Activated CD4-positive, alpha-beta T cell treated with anti-CD3 and anti-CD28 coated beads, Interleukin-2, Interleukin-6, amounts not matched to agents 100 ng/mL and 50 ng/mL, durations not matched to agents 16 hours and 8 hours (primary cell): ENCODE data around the gene DIPK1C.

Experiments
- DNase-seq: peaks from one replicate; pipeline ENCODE4 v3.0.0-alpha.2; 2020

DIPK1C gene

GRCh38 chr18:74480149-74480651 lies 23.1 kb upstream of the DIPK1C start:
- no peak for DNase-seq

GRCh38 chr18:74479486-74480148 lies 22.5 kb upstream of the DIPK1C start:
- no peak for DNase-seq

- no peak for DNase-seq
These were observed 21.8 kb upstream of the DIPK1C start for GRCh38 chr18:74478880-74479279.

DNA sequence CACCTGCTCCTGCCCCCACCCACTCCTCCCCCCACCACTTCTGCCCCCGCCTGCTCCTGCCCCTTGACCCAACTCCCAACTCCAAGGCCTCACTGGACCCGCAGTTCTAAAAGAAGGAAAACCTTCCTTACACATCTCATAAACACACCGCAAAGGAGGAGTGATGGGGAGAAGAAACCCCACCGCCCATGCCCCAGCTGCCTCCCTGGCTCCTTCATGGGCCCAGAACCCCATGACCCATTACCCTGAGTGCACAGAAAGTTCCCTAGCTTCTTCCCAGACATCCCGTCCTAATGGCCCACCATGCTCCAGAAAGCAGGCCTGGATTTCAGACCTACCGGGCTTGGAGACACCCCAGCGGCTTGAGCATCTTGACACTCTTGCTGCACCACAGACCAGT lies 21.2 kb upstream of the DIPK1C start:
- no peak for DNase-seq

DNA sequence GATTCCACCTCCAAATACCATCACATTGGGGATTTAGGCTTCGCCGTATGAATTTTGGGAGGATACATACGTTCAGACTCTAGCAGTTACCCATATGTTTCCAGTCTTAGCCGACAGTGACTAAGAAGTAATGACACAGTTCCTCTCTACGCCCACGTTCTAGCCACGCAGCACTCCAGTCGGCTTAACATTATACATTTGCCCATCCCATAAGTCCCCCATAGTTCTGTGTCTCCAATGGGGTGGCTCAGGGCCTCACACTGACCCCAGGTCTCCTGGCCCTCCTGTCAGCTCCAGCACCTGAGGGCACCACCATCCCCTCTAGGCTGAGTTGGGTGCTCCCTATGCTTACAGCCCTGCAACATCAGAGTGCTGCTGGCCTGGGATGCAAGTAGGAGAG lies 20.7 kb upstream of the DIPK1C start:
- DNase-seq = no peak

- no peak for DNase-seq
These were observed 19.0 kb upstream of the DIPK1C start for GRCh38 chr18:74476140-74476539.

DNA sequence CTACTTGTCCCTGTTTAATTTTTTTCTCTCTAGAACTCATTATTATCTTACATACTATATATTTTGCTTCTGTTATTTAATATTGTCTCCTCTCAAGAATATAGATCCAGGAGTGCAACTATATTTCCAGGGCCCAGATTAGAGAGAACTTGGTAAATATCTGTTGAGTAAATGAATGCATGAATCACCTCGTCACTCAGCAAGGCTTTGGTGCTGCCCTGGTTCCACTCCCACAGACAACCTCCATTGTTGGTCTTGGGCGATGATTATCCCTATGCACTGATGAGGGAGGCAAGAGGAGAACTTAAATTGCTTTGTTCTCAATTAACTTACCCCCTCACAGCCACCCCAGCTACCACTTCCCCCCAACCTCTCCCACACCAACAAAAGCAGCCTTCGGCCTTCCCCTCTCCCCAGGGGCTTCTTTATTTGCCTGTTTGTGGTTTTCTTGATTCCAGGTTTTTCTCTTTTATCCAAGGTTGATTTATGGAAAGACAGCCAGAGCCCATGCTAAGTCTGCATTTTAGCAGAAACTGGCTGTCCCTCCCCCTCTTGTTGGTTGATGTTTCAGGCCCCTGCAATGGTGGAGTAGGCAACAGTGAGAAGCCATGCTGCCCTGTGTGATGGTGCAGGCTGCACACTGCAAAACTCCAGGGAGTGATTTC lies 17.0 kb upstream of the DIPK1C start:
- no peak for DNase-seq

DNA sequence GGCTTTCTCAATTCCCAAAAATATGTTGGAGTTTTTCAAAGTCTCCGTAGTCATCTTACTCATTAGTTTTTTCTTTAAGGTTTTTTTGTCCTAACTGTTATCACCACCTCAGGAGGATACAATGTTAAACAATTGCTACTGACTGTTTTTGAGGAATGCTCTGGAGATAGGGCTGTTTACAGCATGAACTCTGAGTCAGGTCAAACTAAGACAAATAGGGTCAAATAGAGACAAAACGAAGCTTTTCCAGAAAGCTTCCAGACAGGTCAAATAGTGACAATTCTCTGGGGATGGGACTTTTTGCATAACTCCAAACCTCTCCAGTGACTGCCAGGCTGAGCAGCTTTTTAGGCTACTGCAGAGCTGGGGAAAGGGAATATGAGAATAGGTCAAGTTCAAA lies 15.2 kb upstream of the DIPK1C start:
- DNase-seq = no peak

DNA sequence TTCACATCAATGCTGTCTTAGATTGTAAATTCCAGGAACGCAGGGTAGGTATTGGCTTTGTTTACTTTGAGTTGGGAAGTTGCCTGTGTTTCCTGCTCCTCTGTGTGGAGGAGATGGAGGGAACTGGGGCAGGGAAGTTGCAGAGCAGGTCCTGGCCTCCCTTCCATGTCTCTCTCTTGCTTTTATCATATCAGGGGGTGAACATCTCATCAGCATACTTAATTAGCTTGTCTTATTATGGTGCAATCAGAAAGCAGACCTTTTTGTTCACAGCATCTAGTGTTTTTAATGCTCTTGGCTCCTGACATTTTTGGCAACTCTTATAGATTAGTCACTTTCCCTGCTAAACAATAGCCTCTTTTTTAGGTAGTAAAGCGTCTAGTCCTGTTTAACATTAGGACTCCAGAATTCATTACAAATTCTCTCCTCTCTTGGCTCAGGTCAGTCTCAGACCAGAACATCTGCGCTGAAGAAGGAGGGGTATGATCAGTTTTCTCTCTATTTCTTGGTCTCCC lies 11.5 kb upstream of the DIPK1C start:
- DNase-seq = no peak

GRCh38 chr18:74465775-74466174 lies 8.7 kb upstream of the DIPK1C start:
- no peak for DNase-seq

- DNase-seq = no peak
These were observed 6.9 kb upstream of the DIPK1C start for GRCh38 chr18:74463983-74464382.

- no peak for DNase-seq
These were observed 6.1 kb upstream of the DIPK1C start for GRCh38 chr18:74463254-74463653.

- no peak for DNase-seq
These were observed 3.7 kb upstream of the DIPK1C start for GRCh38 chr18:74460825-74461224.

DNA sequence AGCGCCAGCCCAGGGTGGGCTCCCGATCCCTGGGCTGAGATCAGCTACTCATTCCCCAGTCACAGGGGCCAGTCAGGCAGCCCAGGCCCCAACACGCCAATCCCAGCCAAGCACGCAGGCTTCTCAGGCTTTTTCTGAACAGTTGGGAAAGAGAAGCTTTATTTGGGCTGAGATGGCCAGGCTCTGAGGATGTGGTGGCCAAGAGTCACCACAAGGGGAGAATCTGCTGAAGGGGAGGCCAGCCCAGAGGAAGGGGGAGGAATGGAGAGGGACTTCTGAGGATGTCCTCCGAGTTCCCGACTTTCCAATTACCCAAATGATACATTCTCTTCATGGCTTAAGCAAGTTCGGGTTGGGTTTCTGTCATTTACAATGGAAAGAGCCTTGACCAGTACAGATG lies 2.8 kb upstream of the DIPK1C start:
- DNase-seq = no peak

GRCh38 chr18:74457725-74458421 lies 765 bp upstream of the DIPK1C start:
- no peak for DNase-seq

GRCh38 chr18:74456349-74457042 lies 612 bp downstream of the DIPK1C start:
- no peak for DNase-seq

GRCh38 chr18:74456017-74456348 lies 1.1 kb downstream of the DIPK1C start:
- no peak for DNase-seq

DNA sequence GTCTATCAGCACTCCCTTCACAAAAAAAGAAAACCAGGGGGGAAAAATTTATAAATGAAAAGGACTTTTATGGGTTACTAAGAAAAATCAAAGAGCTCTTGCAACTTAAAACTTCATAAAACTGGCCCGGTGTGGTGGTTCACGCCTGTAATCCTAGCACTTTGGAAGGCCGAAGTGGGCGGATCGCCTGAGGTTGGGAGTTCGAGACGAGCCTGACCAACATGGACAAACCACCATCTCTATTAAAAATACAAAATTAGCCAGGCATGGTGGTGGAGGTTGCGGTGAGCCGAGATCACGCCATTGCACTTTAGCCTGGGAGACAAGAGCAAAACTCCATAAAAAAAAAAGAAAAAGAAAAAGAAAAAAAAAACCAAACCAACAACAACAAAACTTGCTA lies 1.7 kb downstream of the DIPK1C start:
- no peak for DNase-seq

DNA sequence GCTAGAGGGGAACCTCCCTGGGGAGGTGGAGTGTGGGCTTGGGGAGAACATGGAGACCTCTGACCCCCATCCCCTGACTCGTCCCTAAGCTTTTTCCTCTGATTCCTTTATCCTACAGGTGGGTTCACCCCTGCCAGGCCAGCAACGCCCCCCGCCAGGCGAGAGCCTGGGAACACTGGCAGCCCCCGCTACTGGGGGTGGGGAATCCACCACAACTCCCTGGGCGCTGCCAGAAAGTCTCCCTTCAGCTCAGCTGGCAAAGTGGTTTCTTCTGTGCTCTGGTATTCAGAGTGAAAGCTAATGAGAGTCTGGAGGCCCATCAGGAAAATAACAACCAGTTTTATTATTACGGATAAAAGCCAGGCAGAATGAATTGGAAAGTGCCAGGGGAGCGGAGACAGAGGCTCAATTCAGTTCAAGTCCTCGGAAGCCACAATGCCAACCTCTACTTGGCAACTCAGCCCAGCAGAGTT lies 2.8 kb downstream of the DIPK1C start:
- DNase-seq = no peak

- no peak for DNase-seq
These were observed 3.4 kb downstream of the DIPK1C start for GRCh38 chr18:74453642-74454198.

DNA sequence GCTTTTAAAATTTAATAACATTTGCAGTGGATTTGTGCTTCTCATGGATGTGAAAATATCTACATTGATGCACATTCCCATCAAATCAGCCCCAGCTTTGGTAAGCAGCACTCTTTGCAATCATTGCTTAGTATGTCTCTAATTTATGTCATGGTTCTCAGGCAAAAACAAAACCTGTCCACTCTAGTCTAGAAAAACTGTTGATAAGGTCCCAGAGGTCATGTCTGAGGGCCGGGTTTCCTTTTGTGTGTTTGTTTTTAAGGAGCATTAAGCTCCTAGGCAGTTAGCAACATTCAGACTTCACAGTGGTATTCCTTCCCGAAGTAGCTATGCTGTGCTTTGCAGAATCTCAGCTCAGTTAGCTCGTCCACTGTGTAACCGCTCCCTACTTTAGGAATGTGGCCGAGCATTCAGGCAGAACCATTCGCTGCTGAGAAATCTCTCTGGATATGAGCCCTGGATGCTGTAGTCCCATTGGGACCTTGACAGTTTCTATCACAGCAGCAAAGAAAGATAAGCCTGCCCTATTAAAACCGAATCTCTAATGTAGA lies 4.0 kb downstream of the DIPK1C start:
- DNase-seq = no peak

- no peak for DNase-seq
These were observed 6.0 kb downstream of the DIPK1C start for GRCh38 chr18:74451148-74451547.

GRCh38 chr18:74450626-74451025 lies 6.5 kb downstream of the DIPK1C start:
- DNase-seq = no peak
